Measurements from ENCODE around the gene HHATL. TPM values are rescaled to one million over a fixed set of nuclear protein-coding genes. Genes with fewer than 3 reads are reported as not detected.

The HHATL gene
- total RNA-seq, 1 experiment from 2014 or later = 0.92 TPM

- no peak for TF ChIP-seq ZNF425 (CRISPR knock-in tag; conservative IDR thresholded peaks at IDR 0.05)
These were observed 50.4 kb downstream of the HHATL start (continued) for GRCh38 chr3:42652251-42652610.

GRCh38 chr3:42651248-42652091, 51.1 kb downstream of the HHATL start:
- POLR2A ChIA-PET = interaction anchor here (1.1 kb wide), 2 partner anchors 36 to 70 kb away, joined by 3 to 4 read pairs; no protein-coding TSS in a partner anchor
- Mint-ChIP-seq H3K27me3 (ENCODE audit: low read depth) (no peaks in the 10 kb centered on the region), H3K27ac (peak overlapping the region; percentile 45), H3K4me3 (no peak overlapping the region), H3K9me3 (no peaks in the 10 kb centered on the region), H3K36me3 (peaks cover 15% of the 10 kb centered on the region), H3K4me1 (peaks cover 58% of the 10 kb centered on the region)
- TF ChIP-seq TEAD1 (CRISPR knock-in tag; IDR thresholded peaks at IDR 0.05) (no peak), E2F5 (CRISPR knock-in tag; IDR thresholded peaks at IDR 0.05) (no peak), ZNF512 (CRISPR knock-in tag; IDR thresholded peaks at IDR 0.05; ENCODE audit: borderline replicate concordance) (no peak), ZNF425 (CRISPR knock-in tag; conservative IDR thresholded peaks at IDR 0.05) (no peak), FOXJ3 (CRISPR knock-in tag; IDR thresholded peaks at IDR 0.05; ENCODE audit: borderline replicate concordance) (no peak), ZNF671 (CRISPR knock-in tag; IDR thresholded peaks at IDR 0.05) (no peak), FOXK1 (CRISPR knock-in tag; IDR thresholded peaks at IDR 0.05) (no peak)
- CTCF ChIA-PET = interaction anchor here (0.7 to 4.5 kb wide), 16 partner anchors 9 to 230 kb away, joined by 3 to 32 read pairs (median 4); partner anchors contain the start of gene HIGD1A
- no peak for ATAC-seq
- no peak for DNase-seq (ENCODE audit: low spot score)

- CTCF ChIA-PET = interaction anchor here (3.6 to 4.5 kb wide), 2 partner anchors 95 to 100 kb away, joined by 30 to 32 read pairs; no protein-coding TSS in a partner anchor
- POLR2A ChIA-PET = no interaction called here
- DNase-seq (ENCODE audit: low spot score) (no peak), ATAC-seq (no peak)
- H3K27ac Mint-ChIP-seq = peak overlapping the region; percentile 78
- no peak overlapping the region for H3K4me3 Mint-ChIP-seq
- H3K4me1 Mint-ChIP-seq = peaks cover 44% of the 10 kb centered on the region
- peaks cover 30% of the 10 kb centered on the region for H3K36me3 Mint-ChIP-seq
- no peaks in the 10 kb centered on the region for H3K27me3 Mint-ChIP-seq (ENCODE audit: low read depth)
- no peaks in the 10 kb centered on the region for H3K9me3 Mint-ChIP-seq
- no peak for TF ChIP-seq TP53 (CRISPR knock-in tag; IDR thresholded peaks at IDR 0.05)
- no peak for TF ChIP-seq CTCF (IDR thresholded peaks at IDR 0.05)
- TF ChIP-seq ZNF138 (CRISPR knock-in tag; conservative IDR thresholded peaks at IDR 0.05) = no peak
- TF ChIP-seq ZNF512 (CRISPR knock-in tag; IDR thresholded peaks at IDR 0.05; ENCODE audit: borderline replicate concordance) = no peak
- TF ChIP-seq ZNF532 (CRISPR knock-in tag; IDR thresholded peaks at IDR 0.05; ENCODE audit: borderline replicate concordance) = 0 out of 2 replicates have a peak, but pooled peaks have one; percentile 30
These were observed 52.8 kb downstream of the HHATL start for GRCh38 chr3:42649783-42650182.
